ENCODE measurements around the gene PIP4K2C.
"Not testable (repeated sequence)": the region's sequence is repeated elsewhere in the genome, so short reads cannot be mapped to it uniquely, and the experiment has no call there.

Gene PIP4K2C

GRCh38 chr12:57609781-57610553 is 19.0 kb downstream of the PIP4K2C start:
- DNase-seq (ENCODE audit: low read depth), result no peak

GRCh38 chr12:57610554-57611107 is 19.6 kb downstream of the PIP4K2C start:
- peak; percentile 24 for DNase-seq (ENCODE audit: low read depth)

- peak; percentile 73 for DNase-seq (ENCODE audit: low read depth)
Observed at GRCh38 chr12:57611108-57611826, 20.3 kb downstream of the PIP4K2C start, which contains the start of gene ARHGEF25. Gene ARHGEF25, plus strand, starts transcription at chr12:57611435. Its CDS starts 460 bp downstream, at chr12:57611895.

GRCh38 chr12:57611827-57612710 is 21.1 kb downstream of the PIP4K2C start:
- DNase-seq (ENCODE audit: low read depth), result no peak

GRCh38 chr12:57612711-57613426 is 21.9 kb downstream of the PIP4K2C start:
- no peak for DNase-seq (ENCODE audit: low read depth)

- DNase-seq (ENCODE audit: low read depth), result no peak
Observed at GRCh38 chr12:57613427-57614109, 22.6 kb downstream of the PIP4K2C start.

GRCh38 chr12:57614178-57614947 is 23.4 kb downstream of the PIP4K2C start:
- peak; percentile 55 for DNase-seq (ENCODE audit: low read depth)

GRCh38 chr12:57614948-57615500 is 24.0 kb downstream of the PIP4K2C start:
- no peak for DNase-seq (ENCODE audit: low read depth)

- DNase-seq (ENCODE audit: low read depth), result no peak
Observed at GRCh38 chr12:57615637-57616036, 24.6 kb downstream of the PIP4K2C start.

GRCh38 chr12:57616383-57617101 is 25.6 kb downstream of the PIP4K2C start:
- DNase-seq (ENCODE audit: low read depth), result peak; percentile 64

GRCh38 chr12:57617942-57618341 is 26.9 kb downstream of the PIP4K2C start:
- no peak for DNase-seq (ENCODE audit: low read depth)

- DNase-seq (ENCODE audit: low read depth), result not testable (repeated sequence)
Observed at GRCh38 chr12:57618431-57618830, 27.4 kb downstream of the PIP4K2C start.

GRCh38 chr12:57618966-57619433 is 28.0 kb downstream of the PIP4K2C start:
- no peak for DNase-seq (ENCODE audit: low read depth)

GRCh38 chr12:57619434-57620244 is 28.6 kb downstream of the PIP4K2C start:
- no peak for DNase-seq (ENCODE audit: low read depth)

GRCh38 chr12:57620245-57620935 is 29.4 kb downstream of the PIP4K2C start:
- no peak for DNase-seq (ENCODE audit: low read depth)

- peak; percentile 22 for DNase-seq (ENCODE audit: low read depth)
Observed at GRCh38 chr12:57620936-57621496, 30.0 kb downstream of the PIP4K2C start.

Data from EH (cell line).